Endometrium (tissue), 2 donors: Measurements from ENCODE around the gene GYS2.
A peak's percentile ranks its signal among the peaks of the same experiment; 100 is the strongest.
"Not testable (repeated sequence)": the region's sequence is repeated elsewhere in the genome, so short reads cannot be mapped to it uniquely, and the experiment has no call there.

ENCODE experiments used
- FAIRE-seq: peaks from 2 replicates; lab custom pipeline; 2012; peaks lifted over from hg19 to GRCh38; lab: Jason Lieb, UNC
- donor health status: control.
- donor health status: control.

GYS2 gene

GRCh38 chr12:21604245-21605101 lies at the start of gene GYS2:
Gene GYS2, minus strand, starts transcription at chr12:21604847. Its CDS starts 255 bp downstream, at chr12:21604592.
- FAIRE-seq: no peak

GRCh38 chr12:21651821-21652220 lies 47.2 kb upstream of the GYS2 start:
- FAIRE-seq: no peak

DNA sequence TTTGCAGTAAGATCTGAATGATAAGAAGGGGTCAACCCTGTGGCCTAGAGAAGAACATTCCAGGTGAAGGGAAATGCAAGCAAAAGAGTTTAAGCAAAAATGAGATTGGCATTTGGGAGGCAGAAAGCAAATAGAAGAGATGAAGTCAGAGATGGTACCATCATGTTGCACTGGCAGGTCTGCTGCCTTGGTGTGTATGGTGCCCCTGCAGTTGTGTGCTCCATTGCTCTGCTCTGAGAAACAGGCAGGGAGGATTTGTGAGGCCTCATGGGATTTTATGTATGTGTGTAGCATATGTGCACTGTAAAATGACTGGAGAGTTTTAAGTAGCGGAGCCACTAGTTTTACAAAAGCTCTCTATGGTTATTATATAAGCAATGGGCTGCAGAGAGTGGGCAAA lies 46.4 kb upstream of the GYS2 start:
- no peak for FAIRE-seq

- FAIRE-seq: no peak
Observed at GRCh38 chr12:21649034-21649433, 44.4 kb upstream of the GYS2 start.

GRCh38 chr12:21648378-21648777 lies 43.7 kb upstream of the GYS2 start:
- FAIRE-seq: no peak

DNA sequence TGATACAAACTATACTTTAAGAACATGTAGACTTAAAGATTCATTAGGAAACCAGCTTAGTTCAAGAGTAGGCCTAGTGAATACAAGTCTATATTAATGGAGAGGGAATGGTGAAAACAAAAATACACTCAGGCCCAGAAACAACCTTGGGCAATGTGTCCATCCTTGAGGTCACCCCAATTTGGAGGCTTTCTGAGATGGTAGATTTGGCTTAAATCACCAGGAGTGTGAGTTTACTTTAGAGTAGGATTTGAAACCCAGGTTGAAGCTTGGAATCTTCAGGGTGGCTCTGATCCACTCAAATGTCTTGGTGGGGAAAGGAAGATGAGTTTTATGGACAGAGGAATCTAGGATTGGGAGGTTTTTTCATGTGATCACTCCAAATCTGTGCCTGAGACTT lies 42.5 kb upstream of the GYS2 start:
- FAIRE-seq: no peak

- FAIRE-seq: not testable (repeated sequence)
Observed at GRCh38 chr12:21645041-21645500, 40.4 kb upstream of the GYS2 start.

GRCh38 chr12:21644516-21644915 lies 39.9 kb upstream of the GYS2 start:
- no peak for FAIRE-seq

- FAIRE-seq: peak; percentile 70
Observed at GRCh38 chr12:21643758-21644157, 39.1 kb upstream of the GYS2 start.

- no peak for FAIRE-seq
Observed at GRCh38 chr12:21642707-21643389, 38.2 kb upstream of the GYS2 start.

GRCh38 chr12:21638054-21638891 lies 33.6 kb upstream of the GYS2 start:
- no peak for FAIRE-seq

GRCh38 chr12:21634245-21634644 lies 29.6 kb upstream of the GYS2 start:
- FAIRE-seq: no peak

DNA sequence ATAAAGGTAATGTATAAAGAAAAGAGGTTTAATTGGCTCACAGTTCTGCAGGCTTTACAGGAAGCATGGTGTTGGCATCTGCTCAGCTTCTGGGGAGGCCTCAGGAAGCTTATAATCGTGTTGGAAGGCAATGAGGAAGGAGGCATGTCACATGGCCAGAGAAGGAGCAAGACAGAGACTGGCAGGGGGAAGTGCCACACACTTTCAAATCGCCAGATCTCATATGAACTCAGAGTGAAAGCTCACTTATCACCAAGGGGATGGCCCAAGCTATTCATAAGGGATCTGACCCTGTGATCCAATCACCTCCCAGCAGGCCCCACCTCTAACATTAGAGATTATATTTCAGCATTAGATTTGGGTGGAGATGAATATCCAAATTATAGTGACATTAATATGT lies 26.7 kb upstream of the GYS2 start:
- no peak for FAIRE-seq

- FAIRE-seq: no peak
Observed at GRCh38 chr12:21627924-21628323, 23.3 kb upstream of the GYS2 start.

- FAIRE-seq: no peak
Observed at GRCh38 chr12:21618566-21618965, 13.9 kb upstream of the GYS2 start.

GRCh38 chr12:21617030-21617429 lies 12.4 kb upstream of the GYS2 start:
- no peak for FAIRE-seq

GRCh38 chr12:21615431-21615830 lies 10.8 kb upstream of the GYS2 start:
- FAIRE-seq: no peak

GRCh38 chr12:21614506-21614905 lies 9.9 kb upstream of the GYS2 start:
- FAIRE-seq: no peak

DNA sequence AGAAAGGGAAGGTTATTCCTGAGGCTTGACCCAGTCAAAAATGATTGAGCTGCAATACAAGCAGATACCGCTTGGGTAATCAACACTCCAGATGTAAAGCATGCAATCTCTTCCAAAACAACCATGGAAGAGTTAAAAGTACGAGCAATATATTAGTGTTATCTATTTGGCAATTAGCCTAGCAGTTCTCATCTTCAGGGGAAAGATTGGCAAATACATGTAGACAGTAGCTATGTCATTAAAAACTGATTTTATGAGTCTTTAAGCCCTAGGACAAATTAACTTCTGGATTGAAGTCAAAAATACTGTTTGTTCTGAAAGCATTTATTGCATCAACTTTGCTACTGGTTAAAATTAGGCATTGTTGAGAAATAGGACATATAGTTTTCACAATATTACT lies 9.3 kb upstream of the GYS2 start:
- FAIRE-seq: no peak

DNA sequence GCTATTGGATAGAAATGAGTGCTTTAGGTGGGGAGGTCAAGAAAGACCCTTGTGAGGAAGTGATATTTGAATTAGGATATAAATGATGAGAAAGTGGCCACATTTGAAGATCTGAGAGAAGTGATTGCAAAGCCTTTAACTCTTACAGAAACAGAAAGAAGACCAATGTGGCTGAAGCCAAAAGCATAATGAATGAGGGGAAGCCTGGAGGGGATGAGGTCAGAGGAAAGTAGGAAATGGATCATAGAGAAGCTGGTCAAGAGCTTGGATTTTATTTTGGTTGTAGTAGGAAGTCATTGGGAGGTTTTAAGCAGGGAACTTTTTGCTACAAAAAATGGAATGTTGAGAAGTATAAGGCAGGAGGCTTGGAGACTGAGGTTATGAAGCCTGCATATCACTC lies 3.5 kb upstream of the GYS2 start:
- no peak for FAIRE-seq

DNA sequence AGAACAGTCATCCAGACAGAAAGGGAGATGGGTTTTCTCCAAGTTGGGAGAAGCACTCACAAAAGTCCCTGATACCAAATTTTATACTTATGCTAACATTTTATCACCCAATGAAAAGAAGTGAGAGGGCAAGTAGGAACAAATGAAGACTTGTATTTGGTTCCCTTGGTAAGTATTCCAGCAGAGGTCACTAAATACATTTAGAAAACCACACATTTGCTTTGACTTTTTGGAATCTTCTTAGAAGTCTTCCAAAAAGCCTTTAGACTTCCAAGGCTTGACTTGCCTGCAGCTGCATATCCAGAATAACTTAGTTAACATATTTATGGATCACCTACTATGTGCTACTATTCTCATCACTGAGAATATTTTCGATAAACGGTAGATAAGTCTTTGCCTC lies 3.1 kb upstream of the GYS2 start:
- no peak for FAIRE-seq

DNA sequence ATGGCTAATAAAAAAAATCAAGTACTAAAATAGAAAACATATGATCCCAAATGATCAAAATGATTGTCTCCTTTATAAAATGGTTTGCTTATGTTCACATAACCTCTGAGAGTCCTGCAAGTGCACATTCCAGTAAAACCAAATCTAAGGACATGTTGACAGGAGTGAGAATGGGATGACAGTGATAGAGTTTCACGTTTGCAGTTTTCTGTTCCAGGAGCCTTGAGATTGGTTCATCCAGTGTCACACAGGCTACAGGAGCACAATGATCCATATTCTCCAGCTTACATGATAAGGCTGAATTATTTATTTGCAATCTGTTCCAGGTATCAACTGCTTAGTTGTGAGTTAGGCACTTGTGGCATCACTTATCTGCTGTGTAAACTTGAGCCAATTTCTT lies 1.5 kb upstream of the GYS2 start:
- no peak for FAIRE-seq

DNA sequence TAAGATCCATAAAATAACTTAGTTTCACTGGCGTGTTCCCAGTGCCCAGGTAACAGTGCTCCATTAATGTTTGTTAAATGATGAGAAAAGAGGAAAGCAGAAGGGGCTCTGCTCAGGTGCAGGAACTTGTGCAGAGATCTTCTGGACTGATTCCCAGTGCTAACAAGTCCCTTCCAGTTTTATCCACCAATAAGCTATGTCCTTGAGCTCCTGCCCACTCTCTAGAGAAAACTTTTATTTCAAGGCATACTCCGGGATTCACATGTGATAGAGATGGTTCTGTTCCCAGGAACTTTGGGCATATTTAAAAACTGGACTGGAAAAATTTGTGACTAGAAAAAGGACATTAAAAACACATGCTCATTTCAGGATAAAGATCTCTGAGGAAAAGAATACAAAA lies 1.9 kb downstream of the GYS2 start:
- no peak for FAIRE-seq
